ENCODE data around the gene CADM1. TPM values are rescaled to one million over a fixed set of nuclear protein-coding genes. Genes with fewer than 3 reads are reported as not detected.

Gene CADM1
- total RNA-seq, result 1 to 10 TPM; 1.4 to 6.1 TPM

- peak; percentile 81 for DNase-seq (ENCODE audit: low spot score)
- Histone ChIP-seq H3K27me3 (replicated peaks; ENCODE audit: insufficient read depth) (no peaks in the 10 kb centered on the region), H3K9me3 (no peaks in the 10 kb centered on the region), H3K27ac (peak within 1 kb of the TSS; percentile 22 to 48), H3K36me3 (no peaks in the 10 kb centered on the region), H3K4me3 (peak within 1 kb of the TSS; percentile 73), H3K4me1 (ENCODE audit: control insufficient read depth in 1 of 2, low read depth in 2 of 2) (peaks cover 20 to 25% of the 10 kb centered on the region in 2 donors)
- peak; percentile 50 for TF ChIP-seq CTCF (IDR thresholded peaks at IDR 0.05)
- ATAC-seq (ENCODE audit: insufficient number of reproducible peaks, low FRiP score, low read depth), result peak; percentile 87
Observed at GRCh38 chr11:115504276-115505158, at the start of gene CADM1. CADM1 (minus strand) TSS chr11:115504415.

- no peak for TF ChIP-seq CTCF (IDR thresholded peaks at IDR 0.05)
- Histone ChIP-seq H3K27ac (no peak overlapping the region), H3K9me3 (no peaks in the 10 kb centered on the region), H3K36me3 (no peaks in the 10 kb centered on the region), H3K27me3 (replicated peaks; ENCODE audit: insufficient read depth) (no peaks in the 10 kb centered on the region), H3K4me3 (no peak overlapping the region), H3K4me1 (ENCODE audit: control insufficient read depth in 1 of 2, low read depth in 2 of 2) (no peaks in the 10 kb centered on the region)
- DNase-seq (ENCODE audit: low spot score), result no peak
- ATAC-seq (ENCODE audit: insufficient number of reproducible peaks, low FRiP score, low read depth), result no peak
Observed at GRCh38 chr11:115552773-115553438, 48.7 kb upstream of the CADM1 start.

GRCh38 chr11:115552151-115552772 lies 48.0 kb upstream of the CADM1 start:
- Histone ChIP-seq H3K4me1 (ENCODE audit: control insufficient read depth in 1 of 2, low read depth in 2 of 2) (no peaks in the 10 kb centered on the region), H3K4me3 (no peak overlapping the region), H3K27ac (no peak overlapping the region), H3K36me3 (no peaks in the 10 kb centered on the region), H3K27me3 (replicated peaks; ENCODE audit: insufficient read depth) (no peaks in the 10 kb centered on the region), H3K9me3 (no peaks in the 10 kb centered on the region)
- ATAC-seq (ENCODE audit: insufficient number of reproducible peaks, low FRiP score, low read depth) (no peak), DNase-seq (ENCODE audit: low spot score) (no peak)
- TF ChIP-seq CTCF (IDR thresholded peaks at IDR 0.05), result no peak

GRCh38 chr11:115550291-115551059 lies 46.3 kb upstream of the CADM1 start:
- no peak for TF ChIP-seq CTCF (IDR thresholded peaks at IDR 0.05)
- H3K9me3 ChIP-seq, result no peaks in the 10 kb centered on the region
- no peak overlapping the region for H3K27ac ChIP-seq
- no peaks in the 10 kb centered on the region for H3K4me1 ChIP-seq (ENCODE audit: control insufficient read depth in 1 of 2, low read depth in 2 of 2)
- no peaks in the 10 kb centered on the region for H3K27me3 ChIP-seq (replicated peaks; ENCODE audit: insufficient read depth)
- no peak for ATAC-seq (ENCODE audit: insufficient number of reproducible peaks, low FRiP score, low read depth)
- H3K36me3 ChIP-seq, result no peaks in the 10 kb centered on the region
- no peak overlapping the region for H3K4me3 ChIP-seq
- no peak for DNase-seq (ENCODE audit: low spot score)
